IMR-90 (cell line): Measurements from ENCODE around the gene SSPN. TPM values are rescaled to one million over a fixed set of nuclear protein-coding genes. Genes with fewer than 3 reads are reported as not detected.
A peak's percentile ranks its signal among the peaks of the same experiment; 100 is the strongest.

Experiments
- ATAC-seq: fragments of 200-7000 bp; cut with Tn5 transposase; 2 replicates; pipeline ENCODE4 v1.9.1; 2020; ENCODE audit warnings: low read depth, mild to moderate bottlenecking, moderate library complexity
- BruUV-seq: library from RNA; stranded (reverse); fragments of 400-500 nt; replicated peaks from 2 replicates; lab custom pipeline; 2021; lab: Mats Ljungman, UMichigan
- CTCF ChIA-PET: fragments of 300-600 bp; formaldehyde crosslinking; extraction: SDS; loops from one replicate; lab custom pipeline; 2021; ENCODE audit warnings: antibody characterized with exemption; lab: Yijun Ruan, JAX
- POLR2A ChIA-PET: fragments of 300-600 bp; sonication (Branson Sonifier 250); formaldehyde crosslinking; loops from one replicate; lab custom pipeline; 2022; ENCODE audit warnings: antibody characterized with exemption; ENCODE audit not compliant: unreplicated experiment; lab: Charles Lee
- DNase-seq: peaks from one replicate; pipeline ENCODE4 v3.0.0; 2013
- H2AFZ ChIP-seq: replicated peaks from 2 replicates; pipeline ENCODE3; 2013; ENCODE audit warnings: low read length, mild to moderate bottlenecking; ENCODE audit not compliant: poor library complexity
- H2AK5ac ChIP-seq: 2 replicates; pipeline ENCODE4 v1.6.1; 2013; ENCODE audit warnings: low read depth, low read length, inconsistent platforms
- H2AK9ac ChIP-seq: replicated peaks from 2 replicates; pipeline ENCODE3; 2013; ENCODE audit warnings: mild to moderate bottlenecking, low read depth, low read length, moderate library complexity; ENCODE audit not compliant: poor library complexity
- H2BK120ac ChIP-seq: 2 replicates; pipeline ENCODE4 v1.6.1; 2013; ENCODE audit warnings: low read depth, low read length, inconsistent platforms
- H2BK15ac ChIP-seq: 3 replicates; pipeline ENCODE4 v1.6.1; 2013; ENCODE audit warnings: low read depth, low read length, inconsistent platforms
- H2BK20ac ChIP-seq: 2 replicates; pipeline ENCODE4 v1.6.1; 2013; ENCODE audit warnings: low read depth, mild to moderate bottlenecking, inconsistent platforms, low read length, moderate library complexity
- H2BK5ac ChIP-seq: 2 replicates; pipeline ENCODE4 v1.6.1; 2013; ENCODE audit warnings: mild to moderate bottlenecking, low read depth, low read length, inconsistent platforms; ENCODE audit not compliant: poor library complexity, severe bottlenecking
- H3K14ac ChIP-seq: replicated peaks from 2 replicates; pipeline ENCODE4 v1.6.1; 2013; ENCODE audit warnings: low read depth, low read length, inconsistent platforms
- H3K18ac ChIP-seq: 2 replicates; pipeline ENCODE4 v1.6.1; 2013; ENCODE audit warnings: low read depth, low read length, control low read depth
- H3K23ac ChIP-seq: 2 replicates; pipeline ENCODE4 v1.6.1; 2013; ENCODE audit warnings: low read depth, low read length, inconsistent platforms
- H3K27ac ChIP-seq: 2 replicates; pipeline ENCODE4 v1.5.1; 2013; ENCODE audit warnings: mild to moderate bottlenecking, control low read depth, low read length; ENCODE audit not compliant: insufficient read depth
- H3K27me3 ChIP-seq: 2 replicates; pipeline ENCODE4 v1.6.1; 2013; ENCODE audit warnings: low read length; ENCODE audit not compliant: control insufficient read depth, insufficient read depth
- H3K36me3 ChIP-seq: 2 replicates; pipeline ENCODE4 v1.6.1; 2013; ENCODE audit warnings: low read length, mixed read lengths; ENCODE audit not compliant: control insufficient read depth, insufficient read depth
- H3K4ac ChIP-seq: 2 replicates; pipeline ENCODE4 v1.6.1; 2013; ENCODE audit warnings: low read depth, low read length, inconsistent platforms
- H3K4me1 ChIP-seq: 2 replicates; pipeline ENCODE4 v1.6.1; 2013; ENCODE audit warnings: low read length, mixed read lengths; ENCODE audit not compliant: control insufficient read depth, insufficient read depth
- H3K4me2 ChIP-seq: 2 replicates; pipeline ENCODE4 v1.6.1; 2013; ENCODE audit warnings: low read depth, mild to moderate bottlenecking, control low read depth, low read length, moderate library complexity
- H3K4me3 ChIP-seq: 2 replicates; pipeline ENCODE4 v1.5.1; 2013; ENCODE audit warnings: low read depth, mild to moderate bottlenecking, control low read depth, low read length, moderate library complexity; ENCODE audit not compliant: insufficient read depth
- H3K56ac ChIP-seq: 2 replicates; pipeline ENCODE4 v1.6.1; 2013; ENCODE audit warnings: low read length, inconsistent platforms; ENCODE audit not compliant: insufficient read depth; ENCODE audit errors: extremely low read depth
- H3K79me1 ChIP-seq, 2 experiments: 2 replicates each; pipeline ENCODE4 v1.6.1; 2013; ENCODE audit warnings: low read length in 2 of 2, inconsistent platforms in 1 of 2, low read depth in 1 of 2
- H3K9ac ChIP-seq: 2 replicates; pipeline ENCODE4 v1.6.1; 2013; ENCODE audit warnings: low read depth, low read length, control low read depth
- H3K9me1 ChIP-seq: 2 replicates; pipeline ENCODE4 v1.6.1; 2013; ENCODE audit warnings: low read length, inconsistent platforms; ENCODE audit not compliant: insufficient read depth
- H3K9me3 ChIP-seq: 2 replicates; pipeline ENCODE4 v1.6.1; 2013; ENCODE audit warnings: low read length; ENCODE audit not compliant: control insufficient read depth, insufficient read depth
- H4K20me1 ChIP-seq: 2 replicates; pipeline ENCODE4 v1.6.1; 2013; ENCODE audit warnings: low read length, inconsistent platforms; ENCODE audit not compliant: insufficient read depth
- H4K5ac ChIP-seq: 2 replicates; pipeline ENCODE4 v1.6.1; 2013; ENCODE audit warnings: mild to moderate bottlenecking, low read depth, low read length, control low read depth
- H4K8ac ChIP-seq, 2 experiments: 2 replicates each; pipeline ENCODE4 v1.6.1; 2013; ENCODE audit warnings: low read depth in 2 of 2, low read length in 2 of 2, control low read depth in 1 of 2, inconsistent platforms in 1 of 2
- H4K91ac ChIP-seq: 2 replicates; pipeline ENCODE4 v1.6.1; 2013; ENCODE audit warnings: low read depth, low read length, inconsistent platforms; ENCODE audit not compliant: insufficient read depth
- BHLHE40 ChIP-seq: fragments of 150-350 bp; IDR thresholded peaks from 2 replicates; pipeline ENCODE4 v1.6.1; 2016; ENCODE audit warnings: mild to moderate bottlenecking, low read depth, low read length
- CEBPB ChIP-seq: IDR thresholded peaks from 2 replicates; pipeline ENCODE4 v1.6.1; 2012; ENCODE audit warnings: low read depth, low read length, improper control_type of control experiment
- CHD1 ChIP-seq: IDR thresholded peaks from 2 replicates; pipeline ENCODE4 v1.6.1; 2012; ENCODE audit warnings: low read depth, low read length, improper control_type of control experiment
- ELK1 ChIP-seq: fragments of 150-350 bp; IDR thresholded peaks from 2 replicates; pipeline ENCODE4 v1.6.1; 2016; ENCODE audit warnings: low read depth, mild to moderate bottlenecking, low read length, moderate library complexity, borderline replicate concordance
- FOS ChIP-seq: fragments of 150-350 bp; IDR thresholded peaks from 2 replicates; pipeline ENCODE4 v1.6.1; 2016; ENCODE audit warnings: low read depth, low read length
- MAFK ChIP-seq: IDR thresholded peaks from 2 replicates; pipeline ENCODE4 v1.6.1; 2012; ENCODE audit warnings: low read depth, low read length, improper control_type of control experiment
- MAZ ChIP-seq: IDR thresholded peaks from 2 replicates; pipeline ENCODE4 v1.6.1; 2012; ENCODE audit warnings: low read depth, mild to moderate bottlenecking, low read length, improper control_type of control experiment, moderate library complexity, borderline replicate concordance
- NFE2L2 ChIP-seq: fragments of 150-350 bp; IDR thresholded peaks from 2 replicates; pipeline ENCODE4 v1.6.1; 2016; ENCODE audit warnings: low read depth, mild to moderate bottlenecking, low read length
- RAD21 ChIP-seq: IDR thresholded peaks from 2 replicates; pipeline ENCODE4 v1.6.1; 2012; ENCODE audit warnings: low read length, improper control_type of control experiment
- RFX5 ChIP-seq: IDR thresholded peaks from 2 replicates; pipeline ENCODE4 v1.8.0; 2012; ENCODE audit warnings: low read depth, mild to moderate bottlenecking, low read length, moderate library complexity
- WGBS, 2 experiments: methylation state at CpG; one replicate each; pipeline versions ENCODE4 v1.1.5 to v1.1.7; 2013; ENCODE audit warnings: missing lambda C conversion rate in 2 of 2; ENCODE audit not compliant: insufficient read length in 1 of 2; ENCODE audit errors: extremely low coverage in 2 of 2; 5-methylcytosine and 5-hydroxymethylcytosine counted together
- dilution Hi-C: fragments of 300-500 bp; cut with HindIII; formaldehyde crosslinking; loops from one replicate; pipeline ENCODE4 v1.14.3; 2018; ENCODE audit warnings: low sequenced_read_pairs; ENCODE audit not compliant: unreplicated experiment
- in situ Hi-C: fragments of 300-500 bp; cut with MboI; formaldehyde crosslinking; loops from 3 replicates; pipeline ENCODE4 v1.14.3; 2019; ENCODE audit warnings: low sequenced_read_pairs, inconsistent platforms, mixed read lengths
- intact Hi-C: fragments of 100-400 bp; cut with micrococcal nuclease; formaldehyde crosslinking; loops from 2 replicates; pipeline ENCODE4 v1.10.0; 2022
- polyA plus RNA-seq, 3 experiments: library from polyadenylated mRNA; depleted of rRNA; stranded (reverse); fragments of >200 nt; gene quantifications; 2 replicates each; pipeline ENCODE4 v1.2.3, GENCODE V29; 2012; ENCODE audit warnings: low replicate concordance in 1 of 3
- total RNA-seq: library from RNA; depleted of rRNA; stranded (reverse); fragments of >200 nt; gene quantifications from 2 replicates; pipeline ENCODE4 v1.2.3, GENCODE V29; 2012
- TF ChIP-seq, protein P1 (sequence below): conservative IDR thresholded peaks from 2 replicates; pipeline ENCODE4 v1.5.1; 2012; ENCODE audit warnings: mild to moderate bottlenecking, low read depth, low read length, improper control_type of control experiment

SSPN gene
- total and polyA plus RNA-seq, 2 of the 4 experiments (the other 2 are of a cell fraction), result 3.5 to 5.6 TPM

GRCh38 chr12:26297396-26298070, 102.2 kb downstream of the SSPN start:
- no peak overlapping the region for H2BK20ac ChIP-seq
- no peaks in the 10 kb centered on the region for H3K36me3 ChIP-seq
- no peak overlapping the region for H3K18ac ChIP-seq
- no peak overlapping the region for H4K5ac ChIP-seq
- no peak overlapping the region for H3K27ac ChIP-seq
- no peak overlapping the region for H3K4ac ChIP-seq
- DNase-seq (no peak), ATAC-seq (no peak)
- H2AK5ac ChIP-seq, result no peak overlapping the region
- ChIA-PET CTCF (no interaction called here), POLR2A (no interaction called here)
- no peak overlapping the region for H2BK5ac ChIP-seq
- H3K9me3 ChIP-seq, result no peaks in the 10 kb centered on the region
- no TSS peak for BruUV-seq
- H2BK15ac ChIP-seq, result no peak overlapping the region
- H3K4me2 ChIP-seq, result no peak overlapping the region
- no peak overlapping the region for H3K56ac ChIP-seq
- TF ChIP-seq, protein P1, sequence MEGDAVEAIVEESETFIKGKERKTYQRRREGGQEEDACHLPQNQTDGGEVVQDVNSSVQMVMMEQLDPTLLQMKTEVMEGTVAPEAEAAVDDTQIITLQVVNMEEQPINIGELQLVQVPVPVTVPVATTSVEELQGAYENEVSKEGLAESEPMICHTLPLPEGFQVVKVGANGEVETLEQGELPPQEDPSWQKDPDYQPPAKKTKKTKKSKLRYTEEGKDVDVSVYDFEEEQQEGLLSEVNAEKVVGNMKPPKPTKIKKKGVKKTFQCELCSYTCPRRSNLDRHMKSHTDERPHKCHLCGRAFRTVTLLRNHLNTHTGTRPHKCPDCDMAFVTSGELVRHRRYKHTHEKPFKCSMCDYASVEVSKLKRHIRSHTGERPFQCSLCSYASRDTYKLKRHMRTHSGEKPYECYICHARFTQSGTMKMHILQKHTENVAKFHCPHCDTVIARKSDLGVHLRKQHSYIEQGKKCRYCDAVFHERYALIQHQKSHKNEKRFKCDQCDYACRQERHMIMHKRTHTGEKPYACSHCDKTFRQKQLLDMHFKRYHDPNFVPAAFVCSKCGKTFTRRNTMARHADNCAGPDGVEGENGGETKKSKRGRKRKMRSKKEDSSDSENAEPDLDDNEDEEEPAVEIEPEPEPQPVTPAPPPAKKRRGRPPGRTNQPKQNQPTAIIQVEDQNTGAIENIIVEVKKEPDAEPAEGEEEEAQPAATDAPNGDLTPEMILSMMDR, result no peak
- TF ChIP-seq RAD21 (no peak), RFX5 (no peak), MAFK (no peak), CEBPB (no peak), BHLHE40 (no peak), ELK1 (no peak), FOS (no peak), CHD1 (no peak), MAZ (no peak), NFE2L2 (no peak)
- no peaks in the 10 kb centered on the region for H3K27me3 ChIP-seq
- H2AFZ ChIP-seq, result peak overlapping the region; percentile 62
- H4K20me1 ChIP-seq, result no peaks in the 10 kb centered on the region
- H4K8ac ChIP-seq, result no peak overlapping the region
- intact Hi-C loops, result no loop called here
- H3K9ac ChIP-seq, result no peak overlapping the region
- no peak overlapping the region for H4K91ac ChIP-seq
- in situ Hi-C loops, result no loop called here
- 0 out of 2 replicates have a peak, but pooled peaks cover 5% of the 10 kb centered on the region for H3K9me1 ChIP-seq
- dilution Hi-C loops, result no loop called here
- no peak overlapping the region for H2BK120ac ChIP-seq
- H3K4me1 ChIP-seq, result no peaks in the 10 kb centered on the region; the same call in 1 of the 2 replicates
- H3K14ac ChIP-seq, result no peak overlapping the region
- 73% methylated on average over 3 of the region's 8 CpGs; no CpG with 5 or more reads in 1 of the 2 experiments for WGBS, 2 experiments
- H2AK9ac ChIP-seq, result no peak overlapping the region
- no peak overlapping the region for H3K23ac ChIP-seq
- no peaks in the 10 kb centered on the region for H3K79me1 ChIP-seq
- no peak overlapping the region for H3K4me3 ChIP-seq
